GM19395 (cell line): ENCODE results near the gene FDX2.

Experiments
- ATAC-seq: cut with Tn5 transposase; IDR thresholded peaks from one replicate; pipeline ENCODE4 v1.9.1; 2021; ENCODE audit warnings: mild to moderate bottlenecking, moderate library complexity; ENCODE audit not compliant: unreplicated experiment

FDX2 gene

GRCh38 chr19:10333758-10334587 lies 18.2 kb upstream of the FDX2 start:
- ATAC-seq: peak; percentile 5

GRCh38 chr19:10332965-10333757 lies 17.3 kb upstream of the FDX2 start, which contains the start of gene RAVER1:
Gene RAVER1, minus strand, starts transcription at chr19:10333529. Its CDS starts 22 bp downstream, at chr19:10333507.
- peak; percentile 87 for ATAC-seq

GRCh38 chr19:10332158-10332964 lies 16.5 kb upstream of the FDX2 start:
- no peak for ATAC-seq

- no peak for ATAC-seq
Observed at GRCh38 chr19:10329555-10329954, 13.7 kb upstream of the FDX2 start.

- ATAC-seq: no peak
Observed at GRCh38 chr19:10328558-10329429, 13.0 kb upstream of the FDX2 start.

GRCh38 chr19:10327793-10328192 lies 12.0 kb upstream of the FDX2 start:
- ATAC-seq: no peak

GRCh38 chr19:10325732-10326131 lies 9.9 kb upstream of the FDX2 start:
- no peak for ATAC-seq

GRCh38 chr19:10321874-10322835 lies 6.3 kb upstream of the FDX2 start:
- ATAC-seq: no peak

GRCh38 chr19:10321417-10321797 lies 5.6 kb upstream of the FDX2 start:
- ATAC-seq: no peak

GRCh38 chr19:10320602-10321416 lies 5.0 kb upstream of the FDX2 start:
- ATAC-seq: no peak

- no peak for ATAC-seq
Observed at GRCh38 chr19:10318807-10319682, 3.2 kb upstream of the FDX2 start.

GRCh38 chr19:10317857-10318462 lies 2.1 kb upstream of the FDX2 start:
- ATAC-seq: no peak

- ATAC-seq: no peak
Observed at GRCh38 chr19:10317045-10317856, 1.4 kb upstream of the FDX2 start.

- peak; percentile 14 for ATAC-seq
Observed at GRCh38 chr19:10316229-10317044, 622 bp upstream of the FDX2 start.

GRCh38 chr19:10309423-10309822 lies 6.4 kb downstream of the FDX2 start, which contains the start of gene ZGLP1:
Gene ZGLP1, minus strand, starts transcription at chr19:10309815.
- ATAC-seq: no peak
